T-helper 22 cell (primary cell): ENCODE data around the gene ALB.

Experiments used
- DNase-seq: peaks from one replicate; pipeline ENCODE4 v3.0.0-alpha.2; 2020; ENCODE audit warnings: low read depth

Gene ALB

GRCh38 chr4:73409012-73409862 lies 5.2 kb downstream of the ALB start:
- no peak for DNase-seq

- DNase-seq, result no peak
Observed at GRCh38 chr4:73409978-73410548, 6.0 kb downstream of the ALB start.

- DNase-seq, result no peak
Observed at GRCh38 chr4:73410916-73411730, 7.0 kb downstream of the ALB start.

GRCh38 chr4:73411731-73412414 lies 7.8 kb downstream of the ALB start:
- DNase-seq, result no peak

- no peak for DNase-seq
Observed at GRCh38 chr4:73413294-73413755, 9.2 kb downstream of the ALB start.

- no peak for DNase-seq
Observed at GRCh38 chr4:73414936-73415271, 10.8 kb downstream of the ALB start.

GRCh38 chr4:73415807-73416238 lies 11.7 kb downstream of the ALB start:
- DNase-seq, result no peak

GRCh38 chr4:73416423-73417087 lies 12.5 kb downstream of the ALB start:
- DNase-seq, result no peak

GRCh38 chr4:73417342-73417741 lies 13.3 kb downstream of the ALB start:
- no peak for DNase-seq

- no peak for DNase-seq
Observed at GRCh38 chr4:73417973-73418372, 13.9 kb downstream of the ALB start.

- DNase-seq, result no peak
Observed at GRCh38 chr4:73418677-73419076, 14.6 kb downstream of the ALB start.

- DNase-seq, result no peak
Observed at GRCh38 chr4:73419106-73420038, 15.3 kb downstream of the ALB start.

GRCh38 chr4:73420615-73421014 lies 16.5 kb downstream of the ALB start:
- DNase-seq, result no peak

- no peak for DNase-seq
Observed at GRCh38 chr4:73421708-73422457, 17.8 kb downstream of the ALB start.

- DNase-seq, result no peak
Observed at GRCh38 chr4:73422458-73422752, 18.3 kb downstream of the ALB start.

- no peak for DNase-seq
Observed at GRCh38 chr4:73423184-73423583, 19.1 kb downstream of the ALB start.

GRCh38 chr4:73426666-73427065 lies 22.6 kb downstream of the ALB start:
- DNase-seq, result no peak

GRCh38 chr4:73429118-73429517 lies 25.0 kb downstream of the ALB start:
- DNase-seq, result no peak

GRCh38 chr4:73429826-73430587 lies 25.9 kb downstream of the ALB start:
- no peak for DNase-seq
